Activated T-cell treated with anti-CD3 and anti-CD28 coated beads, Interleukin-2, amount 50 U/mL, for 4 hours (primary cell): Measurements from ENCODE around the gene OAS3. TPM values are rescaled to one million over a fixed set of nuclear protein-coding genes. Genes with fewer than 3 reads are reported as not detected.
"Not testable (repeated sequence)": the region's sequence is repeated elsewhere in the genome, so short reads cannot be mapped to it uniquely, and the experiment has no call there.

Experiments used
- ATAC-seq, 2 donors: fragments of 200-7000 bp; cut with Tn5 transposase; one replicate each; pipeline ENCODE4 v1.10.0; 2021
- DNase-seq: peaks from one replicate; pipeline ENCODE4 v3.0.0-alpha.2; 2020
- H3K27me3 Mint-ChIP-seq: one replicate; pipeline ENCODE4 v1.8.0; 2021; ENCODE audit warnings: low read depth, mixed read lengths
- H3K36me3 Mint-ChIP-seq: one replicate; pipeline ENCODE4 v1.8.0; 2022; ENCODE audit warnings: mixed read lengths; ENCODE audit not compliant: insufficient read depth
- H3K4me1 Mint-ChIP-seq: one replicate; pipeline ENCODE4 v1.8.0; 2021; ENCODE audit warnings: low read depth, mixed read lengths
- H3K4me3 Mint-ChIP-seq: one replicate; pipeline ENCODE4 v1.8.0; 2021; ENCODE audit warnings: mild to moderate bottlenecking, moderate library complexity, mixed read lengths
- H3K9me3 Mint-ChIP-seq: one replicate; pipeline ENCODE4 v1.8.0; 2021; ENCODE audit warnings: mixed read lengths
- total RNA-seq, 3 donors: library from RNA; stranded (reverse); gene quantifications; one replicate each; pipeline ENCODE4 v1.2.1, GENCODE V29; 2021

Gene OAS3
- total RNA-seq, 3 donors from 2014 or later: 5.5 to 13.6 (median 8.0) TPM

DNA sequence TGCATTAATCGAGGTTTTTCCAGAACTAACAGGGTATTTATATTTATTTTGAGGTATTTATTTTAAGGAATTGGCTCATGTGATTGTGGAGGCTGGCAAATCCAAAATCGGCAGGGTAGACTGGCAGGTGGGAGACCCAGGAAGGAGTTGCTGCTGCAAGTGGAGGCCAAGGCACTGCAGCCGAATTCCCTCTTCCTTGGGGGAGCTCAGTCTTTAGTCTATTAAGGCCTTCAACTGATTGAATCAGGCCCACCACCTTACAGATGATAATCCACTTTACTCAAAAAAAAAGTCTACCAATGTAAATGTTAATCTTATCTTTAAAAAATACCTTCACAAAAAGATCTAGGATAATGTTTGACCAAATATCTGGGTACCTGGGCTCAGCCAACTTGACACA, 38.9 kb downstream of the OAS3 start:
- H3K4me3 Mint-ChIP-seq: peak overlapping the region; percentile 8
- peaks cover 5% of the 10 kb centered on the region for H3K36me3 Mint-ChIP-seq
- H3K4me1 Mint-ChIP-seq: peaks cover 37% of the 10 kb centered on the region
- no peak for ATAC-seq
- H3K27me3 Mint-ChIP-seq: no peaks in the 10 kb centered on the region
- H3K9me3 Mint-ChIP-seq: peaks cover 3% of the 10 kb centered on the region
- DNase-seq: no peak

DNA sequence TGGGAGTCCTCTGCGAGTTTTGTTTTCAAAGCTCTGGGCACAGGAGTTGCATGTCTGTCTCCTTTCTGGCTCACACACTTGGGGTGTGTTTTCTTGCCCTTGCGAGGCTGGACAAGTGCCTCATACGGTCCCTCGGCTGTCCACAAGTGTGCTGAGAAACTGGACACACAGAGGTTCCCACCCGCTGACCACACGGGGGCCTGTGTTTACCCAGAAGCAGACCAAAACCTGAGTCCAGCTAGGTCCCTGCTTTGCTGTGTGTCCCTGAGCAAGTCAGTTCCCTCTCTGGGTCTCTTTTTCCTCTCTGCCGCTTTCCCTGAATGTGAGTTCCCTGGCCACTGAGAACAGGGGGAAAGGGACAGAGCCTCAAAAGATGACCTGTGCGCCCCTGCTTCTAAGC, 39.4 kb downstream of the OAS3 start:
- ATAC-seq: no peak
- Mint-ChIP-seq H3K27me3 (no peaks in the 10 kb centered on the region), H3K36me3 (peaks cover 10% of the 10 kb centered on the region), H3K4me1 (peaks cover 42% of the 10 kb centered on the region), H3K4me3 (peak overlapping the region; percentile 98), H3K9me3 (peaks cover 7% of the 10 kb centered on the region)
- DNase-seq: no peak

- Mint-ChIP-seq H3K9me3 (peaks cover 7% of the 10 kb centered on the region), H3K4me3 (peak within 1 kb of the TSS; percentile 98), H3K4me1 (peaks cover 49% of the 10 kb centered on the region), H3K36me3 (peaks cover 14% of the 10 kb centered on the region), H3K27me3 (no peaks in the 10 kb centered on the region)
- ATAC-seq (peak; percentile 94 to 95), DNase-seq (peak; percentile 68)
Measured at GRCh38 chr12:112978163-112979040, 40.1 kb downstream of the OAS3 start, which contains the start of gene OAS2. OAS2 (plus strand) TSS chr12:112978519; CDS start chr12:112978609, 90 bp downstream.

- Mint-ChIP-seq H3K36me3 (peaks cover 18% of the 10 kb centered on the region), H3K27me3 (no peaks in the 10 kb centered on the region)
Measured at GRCh38 chr12:112979041-112979680, 40.9 kb downstream of the OAS3 start.

GRCh38 chr12:112980491-112981158, 42.4 kb downstream of the OAS3 start:
- peaks cover 21% of the 10 kb centered on the region for H3K9me3 Mint-ChIP-seq
- H3K4me3 Mint-ChIP-seq: peak overlapping the region; percentile 98
- no peaks in the 10 kb centered on the region for H3K27me3 Mint-ChIP-seq
- H3K4me1 Mint-ChIP-seq: peaks cover 69% of the 10 kb centered on the region
- DNase-seq (no peak), ATAC-seq (no peak)
- H3K36me3 Mint-ChIP-seq: peaks cover 30% of the 10 kb centered on the region

More at GRCh38 chr12:112979041-112979680, 40.9 kb downstream of the OAS3 start:
- H3K4me1 Mint-ChIP-seq: peaks cover 54% of the 10 kb centered on the region
- peak overlapping the region; percentile 98 for H3K4me3 Mint-ChIP-seq
- peaks cover 8% of the 10 kb centered on the region for H3K9me3 Mint-ChIP-seq
- peak; percentile 35 to 39 for ATAC-seq
- DNase-seq: peak; percentile 23

DNA sequence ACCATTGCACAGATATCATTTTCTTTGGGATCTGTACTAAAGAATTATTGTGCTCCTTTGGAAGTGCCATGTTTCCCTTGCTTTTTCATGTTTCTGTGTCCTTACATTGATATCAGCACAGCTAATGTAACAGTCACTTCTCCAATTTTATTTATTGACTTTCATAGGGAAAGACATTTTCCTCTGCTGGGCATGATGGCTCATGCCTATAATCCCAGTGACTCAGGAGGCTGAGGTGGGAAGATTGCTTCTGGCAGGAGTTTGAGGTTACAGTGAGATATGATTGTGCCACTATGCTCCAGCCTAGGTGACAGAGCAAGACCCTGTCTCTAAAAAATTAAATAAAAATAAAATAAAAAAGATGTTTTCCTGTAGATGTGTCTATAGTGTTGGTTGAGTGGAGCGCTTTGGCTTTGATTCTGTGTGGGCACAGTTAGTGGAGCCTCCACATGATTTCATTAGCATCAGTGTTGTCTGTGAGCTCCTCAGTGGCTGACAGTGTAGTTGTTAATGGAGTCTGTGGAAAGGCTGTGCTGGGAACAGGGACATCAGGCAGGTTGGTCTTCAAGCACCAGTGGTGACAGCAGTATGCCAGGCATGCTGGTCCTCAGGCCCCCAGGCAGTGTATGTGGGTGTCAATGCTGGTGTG, 47.5 kb downstream of the OAS3 start:
- no peak for ATAC-seq
- peaks cover 21% of the 10 kb centered on the region for H3K9me3 Mint-ChIP-seq
- peaks cover 69% of the 10 kb centered on the region for H3K36me3 Mint-ChIP-seq
- H3K27me3 Mint-ChIP-seq: no peaks in the 10 kb centered on the region
- H3K4me3 Mint-ChIP-seq: no peak overlapping the region
- peaks cover 84% of the 10 kb centered on the region for H3K4me1 Mint-ChIP-seq
- DNase-seq: no peak

GRCh38 chr12:112986291-112986800, 48.1 kb downstream of the OAS3 start:
- H3K4me3 Mint-ChIP-seq: no peak overlapping the region
- peaks cover 21% of the 10 kb centered on the region for H3K9me3 Mint-ChIP-seq
- ATAC-seq (no peak), DNase-seq (no peak)
- peaks cover 74% of the 10 kb centered on the region for H3K36me3 Mint-ChIP-seq
- H3K4me1 Mint-ChIP-seq: peaks cover 80% of the 10 kb centered on the region
- no peaks in the 10 kb centered on the region for H3K27me3 Mint-ChIP-seq

DNA sequence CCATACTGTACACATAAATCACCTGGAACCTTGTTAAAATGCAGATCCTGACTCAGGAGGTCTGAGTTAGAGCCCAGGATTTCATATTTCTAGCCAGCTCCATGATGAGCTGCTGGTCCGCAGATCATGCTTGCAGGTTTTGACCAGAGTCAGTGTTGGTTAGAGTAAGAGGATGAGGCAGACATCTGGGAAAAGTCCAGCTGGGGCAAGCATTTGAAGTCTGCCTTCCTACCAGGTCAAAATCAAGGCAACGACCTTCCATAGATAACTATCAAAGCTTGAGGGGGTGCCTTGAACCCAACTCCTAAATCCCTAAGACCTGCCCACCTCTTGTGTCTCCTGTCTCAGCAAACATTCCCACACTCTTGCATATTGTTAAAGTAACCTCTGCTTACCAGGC, 49.3 kb downstream of the OAS3 start:
- Mint-ChIP-seq H3K27me3 (no peaks in the 10 kb centered on the region), H3K4me1 (peaks cover 68% of the 10 kb centered on the region), H3K36me3 (peaks cover 72% of the 10 kb centered on the region), H3K4me3 (no peak overlapping the region), H3K9me3 (peaks cover 18% of the 10 kb centered on the region)
- no peak for DNase-seq
- ATAC-seq: no peak

DNA sequence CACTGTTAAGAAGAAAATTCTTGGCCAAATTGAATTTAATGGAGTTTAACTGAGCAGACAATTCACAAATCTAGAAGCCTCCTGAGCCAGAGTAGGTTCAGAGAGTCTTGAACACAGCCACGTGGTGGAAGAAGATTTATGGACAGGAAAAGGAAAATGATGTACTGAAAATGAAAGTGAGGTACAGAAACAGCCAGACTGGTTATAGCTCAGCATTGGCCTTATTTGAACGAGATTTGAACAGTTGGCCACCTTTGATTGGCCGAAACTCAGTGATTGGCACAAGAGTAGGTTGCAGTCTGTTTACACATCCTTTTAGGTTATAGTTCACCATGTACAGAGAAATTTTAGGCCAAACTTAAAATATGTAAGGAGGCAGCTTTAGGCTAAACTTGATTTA, 50.0 kb downstream of the OAS3 start:
- ATAC-seq (peak; percentile 72 to 81), DNase-seq (no peak)
- H3K36me3 Mint-ChIP-seq: peaks cover 72% of the 10 kb centered on the region
- peaks cover 17% of the 10 kb centered on the region for H3K9me3 Mint-ChIP-seq
- H3K4me3 Mint-ChIP-seq: no peak overlapping the region
- peaks cover 61% of the 10 kb centered on the region for H3K4me1 Mint-ChIP-seq
- H3K27me3 Mint-ChIP-seq: no peaks in the 10 kb centered on the region

DNA sequence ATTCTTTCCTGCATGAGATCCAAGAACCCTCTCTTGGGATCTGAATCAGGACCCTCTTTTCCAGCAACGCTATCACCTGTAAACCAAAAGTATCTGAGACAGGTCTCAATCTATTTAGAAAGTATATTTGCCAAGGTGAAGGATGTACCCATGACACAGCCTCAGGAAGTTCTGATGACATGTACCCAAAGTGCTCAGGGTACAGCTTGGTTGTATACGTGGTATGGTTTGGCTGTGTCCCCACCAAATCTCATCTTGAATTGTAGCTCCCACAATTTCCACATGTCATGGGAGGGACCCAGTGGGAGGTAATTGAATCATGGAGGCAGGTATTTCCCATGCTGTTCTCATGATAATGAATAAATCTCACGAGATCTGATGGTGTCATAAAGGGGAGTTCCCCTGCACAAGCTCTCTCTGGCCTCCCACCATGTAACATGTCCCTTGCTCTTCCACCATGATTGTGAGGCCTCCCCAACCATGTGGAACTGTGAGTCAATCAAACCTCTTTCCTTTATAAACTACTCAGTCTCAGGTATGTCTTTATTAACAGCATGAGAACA, 50.6 kb downstream of the OAS3 start:
- DNase-seq, H3K27me3 Mint-ChIP-seq, H3K4me3 Mint-ChIP-seq, ATAC-seq: not testable (repeated sequence)
- Mint-ChIP-seq H3K4me1 (peaks cover 56% of the 10 kb centered on the region), H3K9me3 (peaks cover 17% of the 10 kb centered on the region), H3K36me3 (peaks cover 69% of the 10 kb centered on the region)

GRCh38 chr12:112989806-112990205, 51.5 kb downstream of the OAS3 start:
- peaks cover 10% of the 10 kb centered on the region for H3K9me3 Mint-ChIP-seq
- no peaks in the 10 kb centered on the region for H3K27me3 Mint-ChIP-seq
- no peak overlapping the region for H3K4me3 Mint-ChIP-seq
- H3K36me3 Mint-ChIP-seq: peaks cover 66% of the 10 kb centered on the region
- DNase-seq (no peak), ATAC-seq (no peak)
- H3K4me1 Mint-ChIP-seq: peaks cover 50% of the 10 kb centered on the region

- DNase-seq (peak; percentile 30), ATAC-seq (peak in 1 of 2 donors; percentile 58)
- H3K36me3 Mint-ChIP-seq: peaks cover 71% of the 10 kb centered on the region
- H3K27me3 Mint-ChIP-seq: no peaks in the 10 kb centered on the region
- peaks cover 24% of the 10 kb centered on the region for H3K4me1 Mint-ChIP-seq
- peaks cover 4% of the 10 kb centered on the region for H3K9me3 Mint-ChIP-seq
- H3K4me3 Mint-ChIP-seq: no peak overlapping the region
Measured at GRCh38 chr12:112992541-112993398, 54.5 kb downstream of the OAS3 start.

- H3K4me1 Mint-ChIP-seq: peaks cover 4% of the 10 kb centered on the region
- no peaks in the 10 kb centered on the region for H3K27me3 Mint-ChIP-seq
Measured at GRCh38 chr12:112995008-112995407, 56.7 kb downstream of the OAS3 start.

More at GRCh38 chr12:112995008-112995407, 56.7 kb downstream of the OAS3 start:
- Mint-ChIP-seq H3K9me3 (peaks cover 4% of the 10 kb centered on the region), H3K36me3 (peaks cover 68% of the 10 kb centered on the region), H3K4me3 (no peak overlapping the region)
- ATAC-seq (no peak), DNase-seq (no peak)
